ENCODE data around the gene TRMU.
"Not testable (repeated sequence)": the region's sequence is repeated elsewhere in the genome, so short reads cannot be mapped to it uniquely, and the experiment has no call there.

The TRMU gene

DNA sequence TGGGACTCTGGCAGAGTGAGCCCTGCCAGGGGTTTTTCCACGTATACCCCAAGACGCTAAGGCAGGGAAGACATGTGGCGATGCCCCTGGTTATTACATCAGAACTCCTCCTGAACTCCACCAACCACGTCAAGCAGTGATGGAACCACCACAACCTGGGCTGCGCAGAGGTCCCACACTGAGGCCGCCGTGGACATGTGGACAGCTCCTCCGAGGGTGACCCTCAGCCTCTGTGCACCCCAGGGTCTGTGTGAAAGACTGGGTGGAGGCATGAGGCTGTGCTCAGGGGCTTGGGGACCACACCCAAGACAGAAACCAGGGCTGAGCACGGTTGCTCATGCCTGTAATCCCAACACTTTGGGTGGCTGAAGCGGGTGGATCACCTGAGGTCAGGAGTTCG lies 52.2 kb downstream of the TRMU start:
- DNase-seq (ENCODE audit: low read depth): no peak

DNA sequence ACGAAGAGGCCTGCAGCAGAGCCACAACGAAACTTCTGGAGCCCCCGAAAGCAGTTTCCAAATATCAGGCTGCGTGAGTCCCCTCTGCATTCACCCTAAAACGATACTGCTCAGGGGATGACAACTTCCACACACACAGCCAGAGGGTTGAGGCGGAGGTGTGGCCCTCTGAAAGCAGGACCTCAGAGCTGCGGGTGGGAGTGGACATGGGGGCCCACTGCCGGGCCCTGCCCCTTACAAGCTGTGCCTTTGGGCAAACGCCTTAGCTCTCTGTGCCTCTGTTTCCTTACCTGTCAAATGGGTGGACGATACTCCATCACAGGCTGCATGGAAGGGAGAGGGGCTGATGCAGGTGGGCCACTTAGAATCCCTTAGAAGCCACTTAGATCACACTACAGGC lies 53.1 kb downstream of the TRMU start:
- DNase-seq (ENCODE audit: low read depth): no peak

DNA sequence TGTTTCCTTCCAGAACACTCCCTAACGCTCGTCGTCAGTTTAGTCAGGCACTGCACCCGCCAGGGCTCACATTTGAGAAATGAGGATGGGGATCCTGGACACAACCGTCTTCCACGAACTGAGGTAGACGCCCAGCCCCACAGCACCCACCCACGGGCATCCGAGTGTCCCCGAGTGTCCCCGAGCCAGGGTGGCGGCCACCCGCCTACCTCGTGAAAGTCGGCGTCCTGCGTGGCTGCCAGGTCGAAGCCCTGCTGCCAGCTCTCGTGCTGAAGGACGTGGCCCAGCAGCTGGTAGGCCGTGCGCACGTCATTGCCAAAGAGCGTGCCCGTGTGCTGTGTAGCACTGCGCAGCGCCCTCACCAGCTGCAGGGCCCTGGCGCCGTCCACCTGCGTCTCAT lies 53.6 kb downstream of the TRMU start:
- DNase-seq (ENCODE audit: low read depth): no peak

GRCh38 chr22:46390105-46390651 lies 54.7 kb downstream of the TRMU start:
- DNase-seq (ENCODE audit: low read depth): no peak

- DNase-seq (ENCODE audit: low read depth): no peak
These were observed 55.3 kb downstream of the TRMU start for GRCh38 chr22:46390652-46391301.

DNA sequence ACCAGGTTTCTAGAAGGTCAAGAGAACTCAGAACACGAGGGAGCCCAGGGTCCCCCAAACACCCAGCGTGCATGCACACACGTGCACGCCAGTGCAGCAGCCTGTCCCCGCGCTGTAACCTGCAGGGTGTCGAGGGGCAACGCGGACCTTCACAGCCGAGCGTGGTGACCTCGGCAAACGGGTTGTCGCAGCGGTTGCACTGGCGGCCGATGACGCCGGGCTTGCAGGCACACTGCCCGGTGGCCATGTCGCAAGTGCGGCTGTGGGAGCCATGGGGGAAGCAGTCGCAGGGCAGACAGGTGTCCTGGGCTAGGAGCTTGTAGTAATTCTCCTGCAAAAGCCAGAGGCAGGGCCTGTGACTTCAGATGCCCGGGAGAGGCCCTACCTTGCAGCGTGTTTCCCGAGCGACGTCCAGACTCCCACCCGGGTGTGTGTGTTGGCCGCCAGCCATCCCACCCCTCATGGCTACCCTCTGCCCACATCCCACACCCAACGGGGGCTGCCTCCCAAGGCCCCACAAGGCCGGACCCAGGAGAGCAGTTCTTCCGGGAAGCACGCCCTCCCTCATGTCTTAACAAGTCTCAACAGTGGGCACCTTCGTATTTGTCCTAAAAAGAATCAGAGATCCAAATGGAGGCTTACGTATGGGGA lies 56.1 kb downstream of the TRMU start:
- DNase-seq (ENCODE audit: low read depth): no peak

- no peak for DNase-seq (ENCODE audit: low read depth)
These were observed 56.8 kb downstream of the TRMU start for GRCh38 chr22:46392137-46392844.

DNA sequence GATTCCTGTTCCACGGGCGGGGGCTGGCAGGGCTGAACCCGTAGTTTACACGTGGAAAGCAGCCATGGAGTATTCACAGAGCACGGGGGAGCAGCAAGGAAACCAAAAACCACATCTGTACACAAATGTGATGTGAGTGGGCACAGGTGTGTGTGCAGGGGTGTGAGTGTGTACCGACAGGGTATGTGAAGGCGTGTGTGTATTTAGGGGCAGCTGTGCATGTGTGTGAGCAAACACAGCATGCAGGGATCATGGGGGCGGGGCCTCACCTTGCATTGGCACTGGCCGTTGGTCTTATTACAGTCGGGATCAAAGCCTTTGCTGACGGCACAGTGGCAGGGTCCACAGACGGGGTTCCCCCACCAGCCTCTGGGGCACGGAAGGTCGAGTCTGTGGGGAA lies 58.4 kb downstream of the TRMU start:
- DNase-seq (ENCODE audit: low read depth): no peak

GRCh38 chr22:46394622-46395021 lies 59.1 kb downstream of the TRMU start:
- DNase-seq (ENCODE audit: low read depth): no peak

DNA sequence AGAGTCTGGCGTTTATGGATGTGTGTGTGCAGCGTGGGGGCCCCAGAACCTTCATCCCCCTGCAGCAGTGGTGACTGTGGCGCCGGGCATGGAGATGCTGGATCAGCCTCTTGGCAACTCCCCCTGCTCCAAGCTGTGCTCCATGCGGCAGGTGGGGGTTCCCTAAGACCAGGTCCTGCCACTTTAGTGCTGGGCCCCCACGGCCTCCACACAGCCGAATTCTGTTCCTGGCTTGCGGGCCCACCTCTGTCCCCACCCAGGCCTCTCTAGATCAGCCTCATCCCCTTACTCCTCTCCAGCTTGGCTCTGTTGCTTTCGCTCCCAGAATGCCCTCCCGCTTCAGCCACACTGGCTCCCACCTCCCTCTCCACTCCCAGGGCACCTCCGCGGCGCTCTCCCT lies 59.6 kb downstream of the TRMU start:
- no peak for DNase-seq (ENCODE audit: low read depth)

DNA sequence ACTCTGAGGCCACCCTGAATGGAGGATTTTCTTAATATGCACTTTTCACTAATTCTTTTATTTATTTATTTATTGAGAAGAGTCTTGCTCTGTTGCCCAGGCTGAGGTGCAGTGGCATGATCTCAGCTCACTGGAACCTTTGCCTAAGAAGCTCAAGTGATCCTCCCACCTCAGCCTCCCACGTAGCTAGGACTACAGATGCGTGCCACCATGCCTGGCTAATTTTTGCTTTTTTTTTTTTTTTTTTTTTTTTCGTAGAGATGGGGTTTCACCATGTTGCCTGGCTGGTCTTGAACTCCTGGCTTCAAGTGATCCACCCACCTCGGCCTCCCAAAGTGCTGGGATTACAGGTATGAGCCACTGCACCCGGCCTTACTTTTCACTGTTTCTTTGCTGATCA lies 61.5 kb downstream of the TRMU start:
- DNase-seq (ENCODE audit: low read depth): not testable (repeated sequence)

GRCh38 chr22:46397514-46397913 lies 62.0 kb downstream of the TRMU start:
- no peak for DNase-seq (ENCODE audit: low read depth)

- no peak for DNase-seq (ENCODE audit: low read depth)
These were observed 62.4 kb downstream of the TRMU start for GRCh38 chr22:46397951-46398350.

DNA sequence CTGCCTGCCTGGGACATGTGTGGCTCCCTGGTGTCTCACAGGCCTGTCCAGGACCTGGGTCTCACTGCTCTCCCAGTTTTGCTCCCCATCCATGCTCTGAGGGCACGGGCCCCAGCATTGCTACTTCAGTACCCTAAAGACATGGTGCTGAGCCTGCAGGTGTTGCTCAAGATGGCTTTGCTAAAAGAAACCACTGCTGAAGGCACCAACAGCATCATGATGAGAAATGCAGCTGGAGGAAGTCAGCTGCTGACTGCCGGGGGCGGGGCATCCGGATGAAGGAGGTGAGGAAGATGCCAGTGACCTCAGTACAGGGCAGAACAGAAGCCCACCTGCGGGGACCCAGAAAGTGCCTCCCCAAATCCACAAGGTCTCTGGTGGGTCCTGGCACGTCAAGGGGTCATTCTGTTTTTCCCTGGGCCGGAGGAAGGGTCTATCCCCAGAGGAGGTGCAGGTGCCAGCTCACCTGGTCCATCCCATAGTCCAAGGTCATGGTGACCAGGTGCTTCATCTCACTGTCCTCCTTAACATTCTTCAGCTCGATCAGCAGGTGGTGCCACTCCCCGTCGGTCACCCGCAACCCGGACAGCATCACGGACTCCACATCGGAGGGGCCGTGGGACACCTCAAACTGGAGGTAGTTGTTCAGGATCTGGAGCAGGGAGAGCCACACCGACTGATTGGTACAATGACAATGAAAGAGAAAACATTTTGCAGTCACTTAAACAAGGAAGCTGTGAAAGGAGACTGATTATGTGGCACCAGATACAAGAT lies 63.9 kb downstream of the TRMU start:
- no peak for DNase-seq (ENCODE audit: low read depth)

DNA sequence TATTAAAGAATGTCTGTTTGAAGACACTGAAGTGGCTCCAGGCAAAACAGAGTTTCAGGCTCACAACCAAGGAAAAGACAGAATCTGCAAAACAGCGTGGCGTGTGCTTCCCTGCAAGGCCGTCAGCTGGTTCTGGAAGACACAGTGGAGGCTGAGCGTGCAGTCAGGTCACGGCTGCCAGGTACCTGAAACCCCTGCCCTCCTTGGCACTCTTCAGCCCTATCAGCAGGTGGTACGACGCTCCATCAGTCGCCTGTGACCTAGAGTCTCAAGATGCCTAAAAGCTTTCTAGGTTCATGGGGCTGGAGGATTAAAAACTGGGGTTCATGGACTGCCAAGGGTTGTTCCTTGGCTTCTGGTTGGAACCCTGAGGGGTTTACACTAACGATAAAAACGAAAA lies 65.9 kb downstream of the TRMU start:
- DNase-seq (ENCODE audit: low read depth): no peak

DNA sequence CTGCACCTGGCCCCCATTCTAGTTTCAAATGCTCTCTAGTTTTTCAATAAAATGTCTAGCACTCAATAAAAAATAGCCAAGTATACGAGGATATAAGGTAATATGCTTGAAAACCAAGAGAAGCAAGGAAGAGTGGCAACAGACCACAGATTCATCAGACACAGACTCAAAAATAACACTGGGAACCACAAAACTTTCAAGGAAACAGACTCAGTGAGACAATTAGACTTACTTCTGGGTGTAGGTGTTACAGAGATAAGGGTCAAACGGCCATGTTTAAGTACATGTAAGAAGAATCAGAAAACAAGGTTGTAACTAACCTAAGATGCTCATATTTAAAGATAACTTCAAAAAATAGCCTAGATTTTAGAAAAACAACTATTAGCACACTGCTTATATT lies 67.0 kb downstream of the TRMU start:
- no peak for DNase-seq (ENCODE audit: low read depth)

DNA sequence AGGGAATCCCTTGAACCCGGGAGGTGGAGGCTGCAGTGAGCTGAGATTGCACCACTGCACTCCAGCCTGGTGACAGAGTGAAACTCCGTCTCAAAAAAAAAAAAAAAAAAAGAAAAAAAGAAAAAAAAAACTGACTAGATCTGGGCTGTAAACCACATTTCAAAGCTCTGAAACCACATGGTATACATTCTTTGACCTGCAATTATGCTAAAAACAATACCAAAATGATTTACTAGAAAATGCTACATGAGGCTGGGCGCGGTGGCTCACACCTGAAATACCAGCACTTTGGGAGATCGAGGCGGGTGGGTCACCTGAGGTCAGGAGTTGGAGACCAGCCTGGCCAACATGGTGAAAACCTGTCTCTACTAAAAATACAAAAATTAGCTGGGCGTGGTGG lies 68.4 kb downstream of the TRMU start:
- not testable (repeated sequence) for DNase-seq (ENCODE audit: low read depth)

- DNase-seq (ENCODE audit: low read depth): no peak
These were observed 70.4 kb downstream of the TRMU start for GRCh38 chr22:46405901-46406300.

DNA sequence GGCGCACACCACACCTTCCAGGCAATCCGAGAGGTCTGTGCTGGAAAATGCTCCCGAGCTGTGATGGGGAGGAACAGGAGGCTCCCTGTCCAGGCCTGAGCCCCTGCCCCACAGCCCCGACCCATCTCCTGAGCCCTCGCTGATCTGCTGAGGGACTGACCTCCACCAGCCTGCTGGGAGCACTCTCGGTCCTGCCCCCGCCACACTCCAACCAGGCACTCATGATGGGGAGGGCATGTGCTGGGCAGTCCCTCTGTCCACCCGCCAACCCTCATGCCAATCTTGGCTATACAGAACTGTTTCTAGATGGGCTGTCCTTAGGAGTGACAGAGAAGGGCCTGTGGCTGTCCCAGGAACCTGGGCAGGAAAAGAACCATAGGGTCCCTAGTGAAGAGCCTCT lies 70.8 kb downstream of the TRMU start:
- no peak for DNase-seq (ENCODE audit: low read depth)

GRCh38 chr22:46406791-46407190 lies 71.3 kb downstream of the TRMU start:
- no peak for DNase-seq (ENCODE audit: low read depth)

Data from activated T-cell treated with anti-CD3 and anti-CD28 coated beads for 48 hours (primary cell).